CD4-positive, alpha-beta T cell treated with Interleukin-10 for 1 hour (primary cell): ENCODE measurements around the gene TNFRSF17.
A peak's percentile ranks its signal among the peaks of the same experiment; 100 is the strongest.
"Not testable (repeated sequence)": the region's sequence is repeated elsewhere in the genome, so short reads cannot be mapped to it uniquely, and the experiment has no call there.

Experiments
- DNase-seq: peaks from one replicate; pipeline ENCODE4 v3.0.0-alpha.2; 2020

The TNFRSF17 gene

DNA sequence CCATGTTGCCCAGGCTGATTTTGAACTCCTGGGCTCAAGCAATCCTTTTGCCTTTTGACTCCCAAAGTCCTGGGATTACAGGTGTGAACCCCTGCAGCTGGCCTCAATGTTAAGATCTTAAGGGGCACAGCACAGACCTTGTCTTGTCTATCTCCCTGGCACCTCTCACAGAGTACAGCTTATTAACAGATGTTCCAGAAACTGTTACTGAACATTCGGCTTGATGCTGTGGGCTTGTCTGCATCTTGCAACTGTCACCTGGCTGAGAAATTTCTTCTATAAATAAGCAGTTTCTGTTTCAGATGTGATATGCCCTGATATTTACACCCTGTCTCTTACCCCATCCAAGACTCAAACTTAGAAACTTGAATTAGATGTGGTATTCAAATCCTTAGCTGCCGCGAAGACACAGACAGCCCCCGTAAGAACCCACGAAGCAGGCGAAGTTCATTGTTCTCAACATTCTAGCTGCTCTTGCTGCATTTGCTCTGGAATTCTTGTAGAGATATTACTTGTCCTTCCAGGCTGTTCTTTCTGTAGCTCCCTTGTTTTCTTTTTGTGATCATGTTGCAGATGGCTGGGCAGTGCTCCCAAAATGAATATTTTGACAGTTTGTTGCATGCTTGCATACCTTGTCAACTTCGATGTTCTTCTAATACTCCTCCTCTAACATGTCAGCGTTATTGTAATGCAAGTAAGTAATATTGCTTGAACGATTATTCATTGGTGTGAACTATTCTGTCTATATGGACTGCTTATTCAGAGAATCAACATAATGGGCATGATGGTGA, at the start of gene TNFRSF17:
TNFRSF17 (plus strand) TSS at position 450 of the 791 bp plus-strand sequence; CDS start at position 565, 115 bp downstream.
- DNase-seq = no peak

- DNase-seq = peak; percentile 99
Measured at GRCh38 chr16:11915644-11916523, 49.1 kb upstream of the TNFRSF17 start, which contains the start of gene GSPT1. GSPT1 (minus strand) TSS chr16:11915956; CDS start chr16:11915720, 236 bp downstream.

DNA sequence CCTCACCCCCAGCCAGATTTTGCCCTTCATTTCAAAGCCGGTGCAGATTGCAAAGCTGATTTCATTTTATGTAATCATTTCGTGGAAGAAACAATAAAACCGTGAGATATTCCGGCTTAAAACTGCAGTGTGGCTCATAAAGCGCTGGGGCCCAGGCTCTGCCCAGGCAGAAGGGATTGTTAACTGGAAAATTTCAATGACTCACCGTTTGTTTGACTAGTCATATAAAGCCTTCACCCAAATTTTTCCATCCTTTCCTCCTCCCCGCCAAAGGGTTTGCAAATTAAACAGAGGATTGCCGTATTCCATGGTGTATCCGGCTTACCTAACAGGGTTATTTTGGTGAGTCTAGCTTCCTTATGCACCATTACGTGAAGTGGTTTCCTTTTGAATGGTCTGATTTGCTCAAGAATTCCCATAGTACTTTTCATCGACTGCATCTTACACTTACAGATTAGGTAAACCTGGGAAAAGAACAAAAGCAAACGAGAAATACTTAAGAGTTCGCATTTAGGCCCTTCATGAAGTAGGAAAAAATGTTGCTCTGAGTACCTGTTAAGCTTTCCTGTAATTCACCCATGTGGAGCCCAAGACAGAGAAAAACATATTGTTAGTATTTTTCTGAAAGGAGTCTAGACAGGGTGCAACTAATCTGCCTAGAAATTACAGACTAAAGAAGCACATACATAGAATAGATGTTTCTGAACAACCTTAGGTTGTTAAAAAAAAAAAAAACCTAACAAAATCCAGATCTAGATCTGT, 48.3 kb upstream of the TNFRSF17 start:
- DNase-seq = no peak

DNA sequence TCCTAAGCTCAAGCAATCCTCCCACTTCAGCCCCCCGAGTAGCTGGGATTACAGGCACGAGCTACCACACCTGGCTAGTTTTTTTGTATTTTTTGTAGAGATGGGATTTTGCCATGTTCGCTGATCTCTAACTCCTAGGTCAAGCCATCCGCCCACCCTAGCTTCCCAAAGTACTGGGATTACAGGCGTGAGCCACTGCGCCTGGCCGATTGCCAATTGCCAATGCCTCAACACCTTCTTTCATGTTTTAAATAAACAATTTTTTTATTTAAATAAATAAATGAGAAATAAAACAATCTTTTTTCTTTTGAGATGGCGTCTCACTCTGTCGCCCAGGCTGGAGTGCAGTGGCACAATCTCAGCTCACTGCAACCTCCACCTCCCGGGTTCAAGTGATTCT, 41.0 kb upstream of the TNFRSF17 start:
- DNase-seq = not testable (repeated sequence)

DNA sequence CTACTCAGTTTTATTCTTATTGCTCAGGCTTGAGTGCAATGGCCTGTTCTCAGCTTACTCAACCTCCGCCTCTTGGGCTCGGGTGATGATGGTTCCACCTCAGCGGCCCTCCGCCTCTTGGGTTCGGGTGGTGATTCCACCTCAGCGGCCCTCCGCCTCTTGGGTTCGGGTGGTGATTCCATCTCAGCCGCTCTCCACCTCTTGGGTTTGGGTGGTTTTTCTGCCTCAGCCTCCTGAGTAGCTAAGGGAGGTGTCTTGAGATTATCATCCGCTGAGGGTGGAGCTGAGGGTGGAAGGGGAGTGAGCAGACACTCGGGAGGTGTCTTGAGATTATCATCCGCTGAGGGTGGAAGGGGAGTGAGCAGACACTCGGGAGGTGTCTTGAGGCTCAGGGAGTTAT, 37.7 kb upstream of the TNFRSF17 start:
- not testable (repeated sequence) for DNase-seq

- not testable (repeated sequence) for DNase-seq
Measured at GRCh38 chr16:11941945-11942344, 23.1 kb upstream of the TNFRSF17 start, which contains the start of gene NPIPB2. NPIPB2 (minus strand) TSS chr16:11942045; CDS start chr16:11942045, 0 bp downstream.

- no peak for DNase-seq
Measured at GRCh38 chr16:11946433-11946832, 18.6 kb upstream of the TNFRSF17 start.

DNA sequence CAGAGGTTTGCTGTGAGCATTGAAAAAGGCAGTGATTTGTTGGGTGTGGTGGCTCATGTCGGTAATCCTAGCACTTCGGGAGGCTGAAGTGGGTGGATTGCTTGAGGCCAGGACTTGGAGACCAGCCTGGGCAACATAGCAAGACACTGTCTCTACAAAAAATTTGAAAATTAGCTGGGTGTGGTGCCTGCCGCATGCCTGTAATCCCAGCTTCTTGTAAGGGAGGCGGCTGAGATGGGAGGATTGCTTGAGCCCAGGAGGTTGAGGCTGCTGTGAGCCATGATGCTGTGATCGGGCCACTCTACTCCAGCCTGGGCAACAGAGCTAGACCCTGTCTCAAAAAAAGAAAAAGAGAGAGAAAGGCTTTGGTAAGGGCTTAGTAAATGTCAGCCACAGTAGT, 16.2 kb upstream of the TNFRSF17 start:
- no peak for DNase-seq

DNA sequence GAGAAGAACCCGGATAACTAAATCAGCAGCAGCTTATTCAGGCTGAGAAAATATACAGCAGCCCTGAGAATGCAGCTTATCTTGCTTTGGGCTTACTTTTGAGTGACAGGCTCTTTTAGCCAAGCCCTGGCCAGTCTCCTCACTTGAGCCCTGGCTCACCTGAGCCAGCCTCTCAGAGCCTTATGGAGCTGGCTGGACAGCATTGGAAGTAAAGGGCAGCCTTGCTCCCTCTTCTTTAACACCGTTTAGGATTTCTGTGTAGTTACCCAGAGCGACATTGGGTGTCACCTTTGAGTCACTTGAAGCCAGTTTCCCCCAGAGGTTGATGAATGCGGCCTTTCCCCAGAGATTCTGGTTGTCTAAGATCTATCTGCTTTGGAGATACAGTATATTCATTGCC, 15.5 kb upstream of the TNFRSF17 start:
- peak; percentile 15 for DNase-seq

- DNase-seq = no peak
Measured at GRCh38 chr16:11950388-11950787, 14.6 kb upstream of the TNFRSF17 start.

DNA sequence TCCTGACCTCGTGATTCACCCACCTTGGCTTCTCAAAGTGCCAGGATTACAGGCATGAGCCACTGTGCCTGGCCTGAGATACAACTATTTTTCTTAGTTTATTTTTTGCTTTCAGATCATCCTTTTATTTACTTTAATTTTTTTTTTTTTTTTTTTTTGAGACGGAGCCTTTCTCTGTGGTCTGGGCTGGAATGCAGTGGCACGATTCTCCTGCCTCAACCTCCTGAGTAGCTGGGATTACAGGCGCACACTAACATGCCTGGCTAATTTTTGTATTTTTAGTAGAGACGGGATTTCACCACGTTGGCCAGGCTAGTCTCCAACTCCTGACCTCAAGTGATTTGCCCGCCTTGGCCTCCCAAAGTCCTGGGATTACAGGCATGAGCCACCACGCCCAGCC, 11.4 kb upstream of the TNFRSF17 start:
- DNase-seq = not testable (repeated sequence)

DNA sequence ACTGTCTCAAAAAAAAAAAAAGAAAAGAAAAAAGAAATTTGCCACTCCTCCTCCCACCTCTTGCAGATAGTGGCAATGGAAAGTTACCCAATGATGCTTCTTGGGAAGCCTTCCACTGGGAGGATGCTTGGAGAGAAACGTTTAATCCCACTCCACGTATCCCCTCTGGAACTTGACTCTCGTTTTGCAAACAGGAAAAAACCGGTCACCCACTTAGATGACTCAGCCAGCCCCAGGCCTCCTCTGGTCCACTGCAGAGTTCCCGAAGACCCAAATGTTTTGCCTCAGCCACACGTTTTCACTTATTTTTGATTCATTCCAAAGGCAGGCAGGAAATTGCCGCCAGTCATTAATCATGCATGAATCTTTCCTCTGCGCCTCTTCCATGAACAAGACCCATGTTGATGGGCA, 9.3 kb upstream of the TNFRSF17 start:
- DNase-seq = no peak

DNA sequence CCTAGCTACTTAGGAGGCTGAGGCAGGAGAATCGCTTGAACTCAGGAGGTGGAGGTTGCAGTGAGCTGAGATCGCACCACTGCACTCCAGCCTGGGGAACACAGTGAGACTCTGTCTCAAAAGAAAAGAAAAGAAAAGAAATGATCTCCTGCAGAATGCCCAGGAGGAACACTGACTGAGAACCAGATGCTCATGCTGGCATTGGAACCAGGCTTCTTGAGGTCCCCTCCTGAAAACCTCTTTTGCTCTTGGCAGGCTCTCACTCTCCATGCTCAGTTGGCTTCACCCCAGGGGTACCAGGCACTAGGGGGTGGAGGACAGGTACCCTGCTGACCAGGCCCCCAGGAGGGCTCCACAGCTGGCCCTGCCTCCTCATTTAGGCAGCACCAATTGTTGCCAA, 8.5 kb upstream of the TNFRSF17 start:
- DNase-seq = no peak

GRCh38 chr16:11957591-11958395, 7.2 kb upstream of the TNFRSF17 start:
- no peak for DNase-seq

GRCh38 chr16:11962457-11962856, 2.6 kb upstream of the TNFRSF17 start:
- not testable (repeated sequence) for DNase-seq

GRCh38 chr16:11962978-11963377, 2.0 kb upstream of the TNFRSF17 start:
- not testable (repeated sequence) for DNase-seq

- no peak for DNase-seq
Measured at GRCh38 chr16:11963706-11964105, 1.3 kb upstream of the TNFRSF17 start.

GRCh38 chr16:11966173-11966572, 1.2 kb downstream of the TNFRSF17 start:
- DNase-seq = no peak

- no peak for DNase-seq
Measured at GRCh38 chr16:11967195-11967911, 2.3 kb downstream of the TNFRSF17 start.

DNA sequence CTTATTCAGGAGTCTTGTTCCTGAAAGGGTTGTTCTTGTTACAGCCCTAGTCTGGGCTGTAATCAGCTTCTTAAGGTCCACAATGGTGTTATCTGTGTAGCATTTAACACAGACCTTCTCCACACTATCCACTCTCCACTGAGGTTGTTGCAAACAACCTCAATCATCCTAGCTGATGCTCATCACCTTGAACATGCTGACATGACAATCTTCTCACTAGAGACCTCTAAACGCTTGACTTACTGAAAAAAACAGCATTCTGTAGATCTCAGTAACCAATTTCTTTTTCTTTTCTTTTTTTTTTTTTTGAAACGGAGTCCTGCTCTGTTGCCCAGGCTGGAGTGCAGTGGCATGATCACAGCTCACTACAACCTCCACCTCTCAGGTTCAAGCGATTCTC, 3.6 kb downstream of the TNFRSF17 start:
- DNase-seq = no peak

GRCh38 chr16:11970292-11970691, 5.3 kb downstream of the TNFRSF17 start:
- not testable (repeated sequence) for DNase-seq
